Measurements from ENCODE around the gene BTAF1. TPM values are rescaled to one million over a fixed set of nuclear protein-coding genes. Genes with fewer than 3 reads are reported as not detected.

BTAF1 gene
- total and polyA plus RNA-seq, 2 experiments from 2014 or later: 15.3 to 45.0 TPM

DNA sequence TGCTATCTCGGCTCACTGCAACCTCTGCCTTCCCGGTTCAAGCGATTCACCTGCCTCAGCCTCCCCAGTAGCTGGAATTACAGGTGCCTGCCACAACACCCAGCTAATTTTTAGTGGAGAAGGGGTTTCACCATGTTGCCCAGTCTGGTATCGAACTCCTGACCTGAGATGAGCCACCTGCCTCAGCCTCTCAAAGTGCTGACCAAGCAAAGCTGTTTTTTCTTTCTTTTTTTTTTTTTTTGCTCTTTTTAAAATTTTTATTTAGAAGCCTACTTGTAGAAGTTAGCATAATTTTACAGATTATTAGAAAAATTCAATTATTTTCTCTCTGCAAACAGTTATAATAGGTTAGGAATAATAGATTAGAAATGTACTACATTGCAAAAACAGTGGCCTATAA lies 13.1 kb upstream of the BTAF1 start:
- Histone ChIP-seq H4K20me1 (ENCODE audit: insufficient read depth, poor library complexity, severe bottlenecking) (no peaks in the 10 kb centered on the region), H3K27me3 (peaks cover 3% of the 10 kb centered on the region), H2AFZ (no peak overlapping the region), H3K4me2 (no peak overlapping the region), H3K9me3 (ENCODE audit: low read depth) (no peaks in the 10 kb centered on the region), H3K4me1 (ENCODE audit: insufficient read depth) (peaks cover 8% of the 10 kb centered on the region), H3K79me2 (peaks cover 8% of the 10 kb centered on the region), H3K4me3 (no peak overlapping the region), H3K9me2 (replicated peaks; ENCODE audit: insufficient read depth) (no peaks in the 10 kb centered on the region), H3K36me3 (replicated peaks; ENCODE audit: insufficient read depth, low read depth) (no peaks in the 10 kb centered on the region), H3K27ac (no peak overlapping the region)
- 90% methylated on average over 4 of the region's 4 CpGs for WGBS (ENCODE audit: low lambda C conversion rate, missing lambda C conversion rate)
- TF ChIP-seq EZH2phosphoT487 (IDR thresholded peaks at IDR 0.05; ENCODE audit: low read depth, severe bottlenecking, unreplicated experiment): no peak
- TF ChIP-seq CTCF (IDR thresholded peaks at IDR 0.05; ENCODE audit: poor library complexity): no peak
- TF ChIP-seq EZH2 (IDR thresholded peaks at IDR 0.05; ENCODE audit: borderline replicate concordance): no peak
- DNase-seq (ENCODE audit: low spot score): no peak

- Histone ChIP-seq H3K27me3 (peaks cover 3% of the 10 kb centered on the region), H3K9me2 (replicated peaks; ENCODE audit: insufficient read depth) (no peaks in the 10 kb centered on the region), H3K27ac (no peak overlapping the region), H3K36me3 (replicated peaks; ENCODE audit: insufficient read depth, low read depth) (no peaks in the 10 kb centered on the region), H2AFZ (no peak overlapping the region), H3K79me2 (peaks cover 8% of the 10 kb centered on the region), H3K4me1 (ENCODE audit: insufficient read depth) (peaks cover 5% of the 10 kb centered on the region), H4K20me1 (ENCODE audit: insufficient read depth, poor library complexity, severe bottlenecking) (peaks cover under 1% of the 10 kb centered on the region), H3K4me3 (no peak overlapping the region), H3K9me3 (ENCODE audit: low read depth) (no peaks in the 10 kb centered on the region), H3K4me2 (no peak overlapping the region)
- no peak for TF ChIP-seq EZH2phosphoT487 (IDR thresholded peaks at IDR 0.05; ENCODE audit: low read depth, severe bottlenecking, unreplicated experiment)
- no peak for TF ChIP-seq EZH2 (IDR thresholded peaks at IDR 0.05; ENCODE audit: borderline replicate concordance)
- TF ChIP-seq CTCF (IDR thresholded peaks at IDR 0.05; ENCODE audit: poor library complexity): no peak
- DNase-seq (ENCODE audit: low spot score): no peak
- 90% methylated on average over 1 of the region's 1 CpG for WGBS (ENCODE audit: low lambda C conversion rate, missing lambda C conversion rate)
Measured at GRCh38 chr10:91919651-91920050, 3.9 kb upstream of the BTAF1 start.

- DNase-seq (ENCODE audit: low spot score): no peak
- H3K4me2 ChIP-seq: peak overlapping the region; percentile 83
- 5% methylated on average over 21 of the region's 21 CpGs for WGBS (ENCODE audit: low lambda C conversion rate, missing lambda C conversion rate)
Measured at GRCh38 chr10:91924212-91925021, 847 bp downstream of the BTAF1 start.

More at GRCh38 chr10:91924212-91925021, 847 bp downstream of the BTAF1 start:
- Histone ChIP-seq H3K27ac (peak overlapping the region; percentile 94), H3K4me1 (ENCODE audit: insufficient read depth) (peaks cover 22% of the 10 kb centered on the region), H3K36me3 (replicated peaks; ENCODE audit: insufficient read depth, low read depth) (no peaks in the 10 kb centered on the region), H4K20me1 (ENCODE audit: insufficient read depth, poor library complexity, severe bottlenecking) (peaks cover 40% of the 10 kb centered on the region), H3K4me3 (peak overlapping the region; percentile 80), H3K27me3 (no peaks in the 10 kb centered on the region), H3K9me2 (replicated peaks; ENCODE audit: insufficient read depth) (no peaks in the 10 kb centered on the region), H2AFZ (peak overlapping the region; percentile 54), H3K9me3 (ENCODE audit: low read depth) (no peaks in the 10 kb centered on the region), H3K79me2 (peaks cover 55% of the 10 kb centered on the region)
- no peak for TF ChIP-seq EZH2 (IDR thresholded peaks at IDR 0.05; ENCODE audit: borderline replicate concordance)
- TF ChIP-seq CTCF (IDR thresholded peaks at IDR 0.05; ENCODE audit: poor library complexity): no peak
- no peak for TF ChIP-seq EZH2phosphoT487 (IDR thresholded peaks at IDR 0.05; ENCODE audit: low read depth, severe bottlenecking, unreplicated experiment)

Data from hepatocyte (in vitro differentiated cells).